ENCODE measurements around the gene MGST1.
A peak's percentile ranks its signal among the peaks of the same experiment; 100 is the strongest.

DNA sequence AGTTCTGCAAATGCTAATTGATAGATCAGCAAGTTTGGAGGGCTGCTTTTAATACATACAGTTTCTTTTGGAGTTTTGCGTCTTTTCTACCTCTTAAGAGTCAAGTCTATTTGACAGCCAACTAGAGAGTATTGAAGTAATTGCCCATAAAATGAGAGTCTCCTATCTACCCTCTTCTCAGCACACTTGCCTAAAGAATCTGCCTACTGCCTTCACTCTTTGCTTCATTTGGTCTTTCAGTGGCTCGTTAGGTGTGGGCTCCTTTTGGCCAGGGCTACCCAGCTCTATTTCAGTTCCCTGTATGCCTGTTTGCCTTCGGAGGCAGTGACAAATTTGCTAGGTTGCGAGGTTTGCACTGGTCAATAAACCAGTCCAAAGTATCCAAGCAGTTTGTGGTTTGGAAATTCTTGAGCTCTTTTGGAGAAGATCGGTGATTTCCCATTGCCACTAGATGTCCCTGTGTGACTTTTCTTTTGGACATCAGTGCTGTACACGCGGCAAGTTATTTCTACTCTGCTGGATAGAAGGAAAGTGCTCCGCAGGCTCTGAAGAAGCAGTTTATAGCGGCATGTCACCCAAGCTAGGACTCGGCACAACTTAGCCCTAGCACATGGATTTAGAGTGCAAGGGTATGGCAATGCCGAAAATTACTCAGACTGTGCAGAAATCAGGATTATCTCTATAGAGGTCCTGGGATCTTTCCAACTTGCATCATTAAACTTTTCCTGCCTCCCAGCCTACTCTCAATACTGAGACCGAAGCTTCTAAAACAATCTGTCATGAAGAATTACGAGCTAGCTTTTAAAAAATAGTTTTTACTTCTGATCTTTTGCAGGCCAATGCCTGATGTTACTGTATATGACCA is 38.6 kb downstream of the MGST1 start:
- TF ChIP-seq POLR2AphosphoS5 (IDR thresholded peaks at IDR 0.05; ENCODE audit: low read depth) (no peak), EZH2 (IDR thresholded peaks at IDR 0.05; ENCODE audit: low read depth, unreplicated experiment) (no peak), EZH2phosphoT487 (IDR thresholded peaks at IDR 0.05; ENCODE audit: unreplicated experiment) (no peak), CREB1 (CRISPR knock-in tag; IDR thresholded peaks at IDR 0.05; ENCODE audit: low read depth) (no peak), STAT1 (IDR thresholded peaks at IDR 0.05; ENCODE audit: unreplicated experiment) (no peak), JUNB (IDR thresholded peaks at IDR 0.05; ENCODE audit: unreplicated experiment) (no peak), ZNF114 (CRISPR knock-in tag; IDR thresholded peaks at IDR 0.05) (no peak)
- TF ChIP-seq, protein P1, sequence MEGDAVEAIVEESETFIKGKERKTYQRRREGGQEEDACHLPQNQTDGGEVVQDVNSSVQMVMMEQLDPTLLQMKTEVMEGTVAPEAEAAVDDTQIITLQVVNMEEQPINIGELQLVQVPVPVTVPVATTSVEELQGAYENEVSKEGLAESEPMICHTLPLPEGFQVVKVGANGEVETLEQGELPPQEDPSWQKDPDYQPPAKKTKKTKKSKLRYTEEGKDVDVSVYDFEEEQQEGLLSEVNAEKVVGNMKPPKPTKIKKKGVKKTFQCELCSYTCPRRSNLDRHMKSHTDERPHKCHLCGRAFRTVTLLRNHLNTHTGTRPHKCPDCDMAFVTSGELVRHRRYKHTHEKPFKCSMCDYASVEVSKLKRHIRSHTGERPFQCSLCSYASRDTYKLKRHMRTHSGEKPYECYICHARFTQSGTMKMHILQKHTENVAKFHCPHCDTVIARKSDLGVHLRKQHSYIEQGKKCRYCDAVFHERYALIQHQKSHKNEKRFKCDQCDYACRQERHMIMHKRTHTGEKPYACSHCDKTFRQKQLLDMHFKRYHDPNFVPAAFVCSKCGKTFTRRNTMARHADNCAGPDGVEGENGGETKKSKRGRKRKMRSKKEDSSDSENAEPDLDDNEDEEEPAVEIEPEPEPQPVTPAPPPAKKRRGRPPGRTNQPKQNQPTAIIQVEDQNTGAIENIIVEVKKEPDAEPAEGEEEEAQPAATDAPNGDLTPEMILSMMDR (conservative IDR thresholded peaks at IDR 0.05; ENCODE audit: low read depth in 2 of 2) = peak; percentile 59 to 77
- TF ChIP-seq, protein P2, sequence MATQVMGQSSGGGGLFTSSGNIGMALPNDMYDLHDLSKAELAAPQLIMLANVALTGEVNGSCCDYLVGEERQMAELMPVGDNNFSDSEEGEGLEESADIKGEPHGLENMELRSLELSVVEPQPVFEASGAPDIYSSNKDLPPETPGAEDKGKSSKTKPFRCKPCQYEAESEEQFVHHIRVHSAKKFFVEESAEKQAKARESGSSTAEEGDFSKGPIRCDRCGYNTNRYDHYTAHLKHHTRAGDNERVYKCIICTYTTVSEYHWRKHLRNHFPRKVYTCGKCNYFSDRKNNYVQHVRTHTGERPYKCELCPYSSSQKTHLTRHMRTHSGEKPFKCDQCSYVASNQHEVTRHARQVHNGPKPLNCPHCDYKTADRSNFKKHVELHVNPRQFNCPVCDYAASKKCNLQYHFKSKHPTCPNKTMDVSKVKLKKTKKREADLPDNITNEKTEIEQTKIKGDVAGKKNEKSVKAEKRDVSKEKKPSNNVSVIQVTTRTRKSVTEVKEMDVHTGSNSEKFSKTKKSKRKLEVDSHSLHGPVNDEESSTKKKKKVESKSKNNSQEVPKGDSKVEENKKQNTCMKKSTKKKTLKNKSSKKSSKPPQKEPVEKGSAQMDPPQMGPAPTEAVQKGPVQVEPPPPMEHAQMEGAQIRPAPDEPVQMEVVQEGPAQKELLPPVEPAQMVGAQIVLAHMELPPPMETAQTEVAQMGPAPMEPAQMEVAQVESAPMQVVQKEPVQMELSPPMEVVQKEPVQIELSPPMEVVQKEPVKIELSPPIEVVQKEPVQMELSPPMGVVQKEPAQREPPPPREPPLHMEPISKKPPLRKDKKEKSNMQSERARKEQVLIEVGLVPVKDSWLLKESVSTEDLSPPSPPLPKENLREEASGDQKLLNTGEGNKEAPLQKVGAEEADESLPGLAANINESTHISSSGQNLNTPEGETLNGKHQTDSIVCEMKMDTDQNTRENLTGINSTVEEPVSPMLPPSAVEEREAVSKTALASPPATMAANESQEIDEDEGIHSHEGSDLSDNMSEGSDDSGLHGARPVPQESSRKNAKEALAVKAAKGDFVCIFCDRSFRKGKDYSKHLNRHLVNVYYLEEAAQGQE (IDR thresholded peaks at IDR 0.05; ENCODE audit: unreplicated experiment) = no peak
- TF ChIP-seq, protein P3, sequence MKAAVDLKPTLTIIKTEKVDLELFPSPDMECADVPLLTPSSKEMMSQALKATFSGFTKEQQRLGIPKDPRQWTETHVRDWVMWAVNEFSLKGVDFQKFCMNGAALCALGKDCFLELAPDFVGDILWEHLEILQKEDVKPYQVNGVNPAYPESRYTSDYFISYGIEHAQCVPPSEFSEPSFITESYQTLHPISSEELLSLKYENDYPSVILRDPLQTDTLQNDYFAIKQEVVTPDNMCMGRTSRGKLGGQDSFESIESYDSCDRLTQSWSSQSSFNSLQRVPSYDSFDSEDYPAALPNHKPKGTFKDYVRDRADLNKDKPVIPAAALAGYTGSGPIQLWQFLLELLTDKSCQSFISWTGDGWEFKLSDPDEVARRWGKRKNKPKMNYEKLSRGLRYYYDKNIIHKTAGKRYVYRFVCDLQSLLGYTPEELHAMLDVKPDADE (IDR thresholded peaks at IDR 0.05) = no peak
